GM12878 (cell line): ENCODE measurements around the gene GRK6. TPM values are rescaled to one million over a fixed set of nuclear protein-coding genes. Genes with fewer than 3 reads are reported as not detected.

Experiments
- ATAC-seq: fragments of 200-7000 bp; cut with Tn5 transposase; 3 replicates; pipeline ENCODE4 v1.9.1; 2020; ENCODE audit warnings: mild to moderate bottlenecking, moderate library complexity
- BruUV-seq: library from RNA; stranded (reverse); fragments of 400-500 nt; replicated peaks from 2 replicates; lab custom pipeline; 2021; lab: Mats Ljungman, UMichigan
- CTCF ChIA-PET: fragments of 300-600 bp; sonication (Branson Sonifier 250); formaldehyde crosslinking; extraction: SDS; loops from one replicate; lab custom pipeline; 2021; ENCODE audit warnings: inconsistent platforms; lab: Yijun Ruan, JAX
- POLR2A ChIA-PET: fragments of 350-600 bp; formaldehyde crosslinking; extraction: SDS; loops from one replicate; lab custom pipeline; 2021; ENCODE audit warnings: inconsistent platforms; lab: Charles Lee
- RAD21 ChIA-PET: fragments of 300-600 bp; sonication (Branson Sonifier 250); formaldehyde crosslinking; loops from one replicate; lab custom pipeline; 2023; ENCODE audit warnings: antibody characterized with exemption; ENCODE audit not compliant: unreplicated experiment; lab: Charles Lee
- SMC1A ChIA-PET: fragments of 300-600 bp; sonication (Branson Sonifier 250); formaldehyde crosslinking; loops from one replicate; lab custom pipeline; 2023; ENCODE audit not compliant: unreplicated experiment, uncharacterized antibody; lab: Charles Lee
- DNase-seq: peaks from one replicate; pipeline ENCODE4 v3.0.0-alpha.2; 2011; ENCODE audit warnings: low read depth, low spot score
- FAIRE-seq: peaks from 3 replicates; lab custom pipeline; 2011; peaks lifted over from hg19 to GRCh38; lab: Jason Lieb, UNC
- H2AFZ ChIP-seq: 2 replicates; pipeline ENCODE4 v1.6.0; 2011; ENCODE audit warnings: low read depth, low read length, control low read depth; ENCODE audit not compliant: control insufficient read depth
- H3K27ac ChIP-seq: 2 replicates; pipeline ENCODE4 v1.5.1; 2011; ENCODE audit warnings: control low read depth; ENCODE audit not compliant: control insufficient read depth, insufficient read depth
- H3K27me3 ChIP-seq, 2 experiments: replicated peaks in 1 of 2; 2 replicates each; pipeline versions ENCODE4 v1.6.0 to v1.6.1; 2011; ENCODE audit warnings: low read length in 1 of 2; ENCODE audit not compliant: control insufficient read depth in 2 of 2, insufficient read depth in 2 of 2
- H3K36me3 ChIP-seq, 2 experiments: 2 replicates each; pipeline ENCODE4 v1.5.1; 2011; ENCODE audit warnings: low read length in 1 of 2; ENCODE audit not compliant: control insufficient read depth in 2 of 2, insufficient read depth in 2 of 2
- H3K4me1 ChIP-seq: 2 replicates; pipeline ENCODE4 v1.6.1; 2011; ENCODE audit warnings: mild to moderate bottlenecking, low read length, moderate library complexity, mixed read lengths; ENCODE audit not compliant: control insufficient read depth, insufficient read depth
- H3K4me2 ChIP-seq: 2 replicates; pipeline ENCODE4 v1.6.0; 2011; ENCODE audit warnings: control low read depth; ENCODE audit not compliant: control insufficient read depth, insufficient read depth
- H3K4me3 ChIP-seq: fragments of 200-600 bp; sonication (generic); 2 replicates; pipeline ENCODE4 v1.5.1; 2016
- H3K79me2 ChIP-seq: 2 replicates; pipeline ENCODE4 v1.6.0; 2011; ENCODE audit warnings: low read length; ENCODE audit not compliant: control insufficient read depth, insufficient read depth
- H3K9ac ChIP-seq: 2 replicates; pipeline ENCODE4 v1.8.0; 2011; ENCODE audit warnings: low read length, control low read depth, mixed read lengths; ENCODE audit not compliant: control insufficient read depth, insufficient read depth
- H3K9me3 ChIP-seq: replicated peaks from 3 replicates; pipeline ENCODE4 v1.5.1; 2011; ENCODE audit warnings: mild to moderate bottlenecking, low read length; ENCODE audit not compliant: control insufficient read depth, insufficient read depth
- H4K20me1 ChIP-seq: 2 replicates; pipeline ENCODE4 v1.6.0; 2011; ENCODE audit not compliant: control insufficient read depth, insufficient read depth
- BCL3 ChIP-seq: IDR thresholded peaks from 2 replicates; pipeline ENCODE4 v1.6.1; 2011; ENCODE audit warnings: borderline replicate concordance, low read depth, mild to moderate bottlenecking, moderate library complexity, low read length; ENCODE audit not compliant: insufficient read depth, poor library complexity, severe bottlenecking
- CBX3 ChIP-seq: fragments of 200-600 bp; sonication (generic); IDR thresholded peaks from 2 replicates; pipeline ENCODE4 v1.6.1; 2016; ENCODE audit warnings: low read depth, borderline replicate concordance
- GABPA ChIP-seq: IDR thresholded peaks from 2 replicates; pipeline ENCODE4 v1.6.1; 2014; ENCODE audit warnings: antibody characterized with exemption, low read depth, mild to moderate bottlenecking, inconsistent platforms
- HDAC2 ChIP-seq: fragments of 200-600 bp; sonication (generic); IDR thresholded peaks from 2 replicates; pipeline ENCODE4 v1.6.1; 2017
- IRF4 ChIP-seq: IDR thresholded peaks from 2 replicates; pipeline ENCODE4 v1.6.1; 2011; ENCODE audit warnings: low read depth, low read length
- LARP7 ChIP-seq: fragments of 450-650 bp; IDR thresholded peaks from 2 replicates; pipeline ENCODE4 v1.6.1; 2017; ENCODE audit warnings: mild to moderate bottlenecking
- NFXL1 ChIP-seq: fragments of 450-650 bp; IDR thresholded peaks from 2 replicates; pipeline ENCODE4 v1.6.1; 2017; ENCODE audit warnings: antibody characterized with exemption, mild to moderate bottlenecking, borderline replicate concordance
- NFYA ChIP-seq: IDR thresholded peaks from 2 replicates; pipeline ENCODE4 v1.6.1; 2011; ENCODE audit warnings: low read depth, mild to moderate bottlenecking, low read length, improper control_type of control experiment, borderline replicate concordance
- NFYB ChIP-seq: IDR thresholded peaks from 2 replicates; pipeline ENCODE4 v1.6.1; 2011; ENCODE audit warnings: low read depth, mild to moderate bottlenecking, low read length, improper control_type of control experiment, moderate library complexity; ENCODE audit not compliant: insufficient read depth
- RAD51 ChIP-seq: fragments of 450-650 bp; IDR thresholded peaks from 2 replicates; pipeline ENCODE4 v1.6.1; 2016; ENCODE audit warnings: moderate library complexity, mild to moderate bottlenecking, inconsistent platforms
- SIN3A ChIP-seq: IDR thresholded peaks from 2 replicates; pipeline ENCODE4 v1.6.1; 2012; ENCODE audit warnings: low read depth, low read length, improper control_type of control experiment
- SMC3 ChIP-seq: IDR thresholded peaks from 2 replicates; pipeline ENCODE4 v1.6.1; 2011; ENCODE audit warnings: low read length, improper control_type of control experiment, borderline replicate concordance
- WGBS: methylation state at CpG from one replicate; pipeline ENCODE4 v1.1.6; 2016; ENCODE audit warnings: low lambda C conversion rate; ENCODE audit not compliant: insufficient replicate concordance, insufficient coverage; ENCODE audit errors: missing lambda C conversion rate; 5-methylcytosine and 5-hydroxymethylcytosine counted together
- in situ Hi-C: fragments of 300-500 bp; cut with MboI; formaldehyde crosslinking; loops from 9 replicates; pipeline ENCODE4 v1.14.3; 2018; ENCODE audit warnings: mixed read lengths
- intact Hi-C: fragments of 100-400 bp; cut with micrococcal nuclease; formaldehyde crosslinking; loops from one replicate; pipeline ENCODE4 v1.14.2; 2022; ENCODE audit not compliant: unreplicated experiment
- polyA plus RNA-seq, 11 experiments: library from polyadenylated mRNA; depleted of rRNA in 4 of 11; unstranded in 6 of 11; stranded (reverse) in 5 of 11; fragments of >200 nt; fragmentation: Nextera tagmentation in 4 of 11; fragmentation: Illumina TruSeq in 1 of 11; extraction: Ambion mirVana in 4 of 11; extraction: Trizol in 1 of 11; gene quantifications; 1 replicate in 1 of 11; 2 replicates in 10 of 11; pipeline versions ENCODE4 v1.2.1 to v1.2.3, GENCODE V29; 2011 to 2016; ENCODE audit warnings: inconsistent platforms in 2 of 11, missing spikeins in 2 of 11, low read depth in 1 of 11
- total RNA-seq, 4 experiments: library from RNA; depleted of rRNA in 3 of 4; stranded (reverse); fragments of >200 nt in 3 of 4; fragmentation: Illumina TruSeq in 1 of 4; extraction: Trizol in 1 of 4; gene quantifications; 2 replicates each; pipeline versions ENCODE4 v1.2.1 to v1.2.3, GENCODE V29; 2013 to 2021
- TF ChIP-seq, protein P1 (sequence below): fragments of 450-650 bp; IDR thresholded peaks from 2 replicates; pipeline ENCODE4 v1.6.1; 2017; ENCODE audit warnings: mild to moderate bottlenecking, moderate library complexity

Gene GRK6
- total and polyA plus RNA-seq, 10 of the 15 experiments (the other 5 are each of a cell fraction or from before 2014, with no cell fraction given): 0.79 to 124 (median 41.6) TPM

DNA sequence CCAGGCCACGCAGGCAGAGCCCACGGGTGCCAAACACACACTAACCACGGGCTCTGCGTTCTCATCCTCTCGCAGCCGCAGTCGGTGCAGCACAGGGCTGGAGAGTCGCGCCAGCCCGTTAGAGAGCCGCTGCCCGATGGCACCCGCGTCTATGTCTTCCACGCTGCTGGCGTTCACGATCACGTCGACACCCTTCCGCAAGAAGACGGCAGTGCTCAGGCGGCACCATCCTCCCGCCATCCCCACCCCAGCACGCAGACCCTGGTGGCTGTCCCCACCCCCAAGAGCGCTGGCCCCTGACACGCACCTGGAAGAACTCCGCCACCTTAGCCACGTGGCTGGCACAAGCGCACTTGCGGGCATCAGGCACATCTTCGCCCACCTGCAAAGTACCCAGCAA lies 41.0 kb downstream of the GRK6 start:
- peaks cover 1% of the 10 kb centered on the region; the same call in 1 of the 2 replicates for H3K79me2 ChIP-seq
- peaks cover 3% of the 10 kb centered on the region for H3K4me1 ChIP-seq
- in situ Hi-C loops (no loop called here), intact Hi-C loops (no loop called here)
- POLR2A ChIA-PET: interaction anchor here (1.1 kb wide), 1 partner anchor 13 kb away, joined by 3 read pairs; no protein-coding TSS in a partner anchor
- H3K9me3 ChIP-seq: no peaks in the 10 kb centered on the region
- no peaks in the 10 kb centered on the region for H3K36me3 ChIP-seq
- no peak overlapping the region for H3K4me2 ChIP-seq
- ATAC-seq (no peak), FAIRE-seq (no peak), DNase-seq (no peak)
- no peak overlapping the region for H3K9ac ChIP-seq
- SMC1A ChIA-PET: interaction anchor here (1.0 kb wide), 1 partner anchor 10 kb away, joined by 4 read pairs; no protein-coding TSS in a partner anchor
- RAD21 ChIA-PET: no interaction called here
- TF ChIP-seq, protein P1, sequence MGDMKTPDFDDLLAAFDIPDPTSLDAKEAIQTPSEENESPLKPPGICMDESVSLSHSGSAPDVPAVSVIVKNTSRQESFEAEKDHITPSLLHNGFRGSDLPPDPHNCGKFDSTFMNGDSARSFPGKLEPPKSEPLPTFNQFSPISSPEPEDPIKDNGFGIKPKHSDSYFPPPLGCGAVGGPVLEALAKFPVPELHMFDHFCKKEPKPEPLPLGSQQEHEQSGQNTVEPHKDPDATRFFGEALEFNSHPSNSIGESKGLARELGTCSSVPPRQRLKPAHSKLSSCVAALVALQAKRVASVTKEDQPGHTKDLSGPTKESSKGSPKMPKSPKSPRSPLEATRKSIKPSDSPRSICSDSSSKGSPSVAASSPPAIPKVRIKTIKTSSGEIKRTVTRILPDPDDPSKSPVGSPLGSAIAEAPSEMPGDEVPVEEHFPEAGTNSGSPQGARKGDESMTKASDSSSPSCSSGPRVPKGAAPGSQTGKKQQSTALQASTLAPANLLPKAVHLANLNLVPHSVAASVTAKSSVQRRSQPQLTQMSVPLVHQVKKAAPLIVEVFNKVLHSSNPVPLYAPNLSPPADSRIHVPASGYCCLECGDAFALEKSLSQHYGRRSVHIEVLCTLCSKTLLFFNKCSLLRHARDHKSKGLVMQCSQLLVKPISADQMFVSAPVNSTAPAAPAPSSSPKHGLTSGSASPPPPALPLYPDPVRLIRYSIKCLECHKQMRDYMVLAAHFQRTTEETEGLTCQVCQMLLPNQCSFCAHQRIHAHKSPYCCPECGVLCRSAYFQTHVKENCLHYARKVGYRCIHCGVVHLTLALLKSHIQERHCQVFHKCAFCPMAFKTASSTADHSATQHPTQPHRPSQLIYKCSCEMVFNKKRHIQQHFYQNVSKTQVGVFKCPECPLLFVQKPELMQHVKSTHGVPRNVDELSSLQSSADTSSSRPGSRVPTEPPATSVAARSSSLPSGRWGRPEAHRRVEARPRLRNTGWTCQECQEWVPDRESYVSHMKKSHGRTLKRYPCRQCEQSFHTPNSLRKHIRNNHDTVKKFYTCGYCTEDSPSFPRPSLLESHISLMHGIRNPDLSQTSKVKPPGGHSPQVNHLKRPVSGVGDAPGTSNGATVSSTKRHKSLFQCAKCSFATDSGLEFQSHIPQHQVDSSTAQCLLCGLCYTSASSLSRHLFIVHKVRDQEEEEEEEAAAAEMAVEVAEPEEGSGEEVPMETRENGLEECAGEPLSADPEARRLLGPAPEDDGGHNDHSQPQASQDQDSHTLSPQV: no peak
- TF ChIP-seq BCL3 (no peak), IRF4 (no peak), RAD51 (no peak), NFYB (no peak), SMC3 (no peak), LARP7 (no peak), NFXL1 (no peak), NFYA (no peak), CBX3 (no peak), HDAC2 (no peak), GABPA (no peak), SIN3A (no peak)
- H3K4me3 ChIP-seq: no peak overlapping the region
- H2AFZ ChIP-seq: no peak overlapping the region
- CTCF ChIA-PET: no interaction called here
- H3K27me3 ChIP-seq: no peaks in the 10 kb centered on the region
- no peak overlapping the region for H3K27ac ChIP-seq
- WGBS: 83% methylated on average over 27 of the region's 31 CpGs
- no TSS peak for BruUV-seq
- H4K20me1 ChIP-seq: no peaks in the 10 kb centered on the region
